ENCODE results near the gene MLC1.

DNA sequence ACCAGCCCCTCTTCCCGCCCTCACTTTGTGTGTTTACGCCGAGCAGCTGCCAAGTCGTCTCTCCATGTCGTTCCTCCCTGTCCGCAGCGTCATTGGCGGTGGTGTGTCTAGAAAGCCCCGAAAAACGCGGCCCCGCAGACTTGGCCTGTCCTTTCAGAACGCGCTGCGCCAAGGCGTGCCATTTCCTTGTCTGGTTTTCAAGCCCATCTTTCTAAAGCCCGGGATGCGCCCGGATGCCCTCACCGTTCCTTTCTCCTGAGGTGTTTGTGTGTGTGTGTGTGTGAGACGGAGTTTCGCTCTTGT lies 5.1 kb upstream of the MLC1 start:
- TF ChIP-seq, protein P1, sequence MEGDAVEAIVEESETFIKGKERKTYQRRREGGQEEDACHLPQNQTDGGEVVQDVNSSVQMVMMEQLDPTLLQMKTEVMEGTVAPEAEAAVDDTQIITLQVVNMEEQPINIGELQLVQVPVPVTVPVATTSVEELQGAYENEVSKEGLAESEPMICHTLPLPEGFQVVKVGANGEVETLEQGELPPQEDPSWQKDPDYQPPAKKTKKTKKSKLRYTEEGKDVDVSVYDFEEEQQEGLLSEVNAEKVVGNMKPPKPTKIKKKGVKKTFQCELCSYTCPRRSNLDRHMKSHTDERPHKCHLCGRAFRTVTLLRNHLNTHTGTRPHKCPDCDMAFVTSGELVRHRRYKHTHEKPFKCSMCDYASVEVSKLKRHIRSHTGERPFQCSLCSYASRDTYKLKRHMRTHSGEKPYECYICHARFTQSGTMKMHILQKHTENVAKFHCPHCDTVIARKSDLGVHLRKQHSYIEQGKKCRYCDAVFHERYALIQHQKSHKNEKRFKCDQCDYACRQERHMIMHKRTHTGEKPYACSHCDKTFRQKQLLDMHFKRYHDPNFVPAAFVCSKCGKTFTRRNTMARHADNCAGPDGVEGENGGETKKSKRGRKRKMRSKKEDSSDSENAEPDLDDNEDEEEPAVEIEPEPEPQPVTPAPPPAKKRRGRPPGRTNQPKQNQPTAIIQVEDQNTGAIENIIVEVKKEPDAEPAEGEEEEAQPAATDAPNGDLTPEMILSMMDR (IDR thresholded peaks at IDR 0.05): no peak
- TF ChIP-seq ZFX (IDR thresholded peaks at IDR 0.05; ENCODE audit: borderline replicate concordance): no peak
